HEK293T (cell line): Measurements from ENCODE around the gene SLC13A5.

Experiments
- BHLHE40 ChIP-seq: fragments of 450-650 bp; IDR thresholded peaks from 2 replicates; pipeline ENCODE4 v1.6.1; 2016; ENCODE audit warnings: mild to moderate bottlenecking, moderate library complexity, borderline replicate concordance
- FOXM1 ChIP-seq: fragments of 450-650 bp; IDR thresholded peaks from 2 replicates; pipeline ENCODE4 v1.6.1; 2017; ENCODE audit warnings: mild to moderate bottlenecking, borderline replicate concordance
- HDGF ChIP-seq: fragments of 450-650 bp; IDR thresholded peaks from 2 replicates; pipeline ENCODE4 v1.6.1; 2017; ENCODE audit warnings: antibody characterized with exemption, borderline replicate concordance

GRCh38 chr17:6716736-6717135 lies 3.6 kb upstream of the SLC13A5 start:
- TF ChIP-seq FOXM1 (no peak), HDGF (no peak), BHLHE40 (no peak)
